Panc1 (cell line): Measurements from ENCODE around the gene UMAD1. TPM values are rescaled to one million over a fixed set of nuclear protein-coding genes. Genes with fewer than 3 reads are reported as not detected.

Experiments
- ATAC-seq: fragments of 200-7000 bp; cut with Tn5 transposase; 2 replicates; pipeline ENCODE4 v1.9.1; 2020; ENCODE audit warnings: mild to moderate bottlenecking, moderate library complexity
- BruUV-seq: library from RNA; stranded (reverse); fragments of 400-500 nt; replicated peaks from 2 replicates; lab custom pipeline; 2021; lab: Mats Ljungman, UMichigan
- CTCF ChIA-PET: fragments of 300-600 bp; sonication (Branson Sonifier 250); formaldehyde crosslinking; loops from one replicate; lab custom pipeline; 2022; ENCODE audit warnings: antibody characterized with exemption; lab: Charles Lee
- POLR2A ChIA-PET: fragments of 300-600 bp; sonication (Branson Sonifier 250); formaldehyde crosslinking; loops from one replicate; lab custom pipeline; 2022; ENCODE audit warnings: antibody characterized with exemption; lab: Charles Lee
- DNase-seq: peaks from one replicate; pipeline ENCODE4 v3.0.0-alpha.2; 2010; ENCODE audit warnings: low read depth, low spot score
- H3K27ac ChIP-seq: 2 replicates; pipeline ENCODE4 v1.5.1; 2011; ENCODE audit warnings: mild to moderate bottlenecking, low read length, inconsistent platforms
- H3K27me3 ChIP-seq: fragments of 200-500 bp; sonication (Bioruptor generic); 2 replicates; pipeline ENCODE4 v1.6.0; 2014; ENCODE audit warnings: low read length, inconsistent platforms; ENCODE audit not compliant: control insufficient read depth, insufficient read depth
- H3K36me3 ChIP-seq: fragments of 200-500 bp; sonication (Bioruptor generic); 2 replicates; pipeline ENCODE4 v1.5.1; 2014; ENCODE audit warnings: inconsistent platforms, mild to moderate bottlenecking, low read length, moderate library complexity; ENCODE audit not compliant: control insufficient read depth, insufficient read depth
- H3K4me1 ChIP-seq: 2 replicates; pipeline ENCODE4 v1.5.1; 2011; ENCODE audit warnings: inconsistent platforms, mild to moderate bottlenecking, low read length, moderate library complexity; ENCODE audit not compliant: control insufficient read depth, insufficient read depth
- H3K4me3 ChIP-seq, 2 experiments: 2 replicates each; pipeline ENCODE4 v1.5.1; 2011 to 2012; ENCODE audit warnings: low read depth in 2 of 2, low read length in 2 of 2, mild to moderate bottlenecking in 2 of 2, inconsistent platforms in 1 of 2, moderate library complexity in 1 of 2
- H3K9me3 ChIP-seq: fragments of 200-500 bp; sonication (Bioruptor generic); 2 replicates; pipeline ENCODE4 v1.5.1; 2014; ENCODE audit warnings: low read depth, mild to moderate bottlenecking, inconsistent platforms, low read length, moderate library complexity; ENCODE audit not compliant: control insufficient read depth, insufficient read depth
- POLR2AphosphoS5 ChIP-seq: IDR thresholded peaks from 2 replicates; pipeline ENCODE4 v1.6.1; 2012; ENCODE audit warnings: mild to moderate bottlenecking, low read depth, low read length, moderate library complexity
- SIN3A ChIP-seq: IDR thresholded peaks from 2 replicates; pipeline ENCODE4 v1.6.1; 2012; ENCODE audit warnings: low read depth, mild to moderate bottlenecking, low read length, moderate library complexity, borderline replicate concordance; ENCODE audit not compliant: insufficient read depth
- TCF7L2 ChIP-seq: IDR thresholded peaks from 2 replicates; pipeline ENCODE4 v1.6.1; 2011; ENCODE audit warnings: mild to moderate bottlenecking, low read depth, low read length, inconsistent platforms
- in situ Hi-C: cut with HindIII; loops from 2 replicates; pipeline ENCODE4 v1.10.0; 2016; ENCODE audit warnings: low sequenced_read_pairs, low pct_unique_long_range_greater_than_20kb
- intact Hi-C: fragments of 100-400 bp; cut with micrococcal nuclease; formaldehyde crosslinking; loops from one replicate; pipeline ENCODE4 v1.10.0; 2022; ENCODE audit not compliant: unreplicated experiment
- total RNA-seq: library from RNA; stranded (reverse); gene quantifications from one replicate; pipeline ENCODE4 v1.2.1, GENCODE V29; 2021; ENCODE audit not compliant: unreplicated experiment
- TF ChIP-seq, protein P1 (sequence below), 2 experiments: IDR thresholded peaks; 2 replicates each; pipeline ENCODE4 v1.6.1; 2011 to 2012; ENCODE audit warnings: low read depth in 2 of 2, control low read depth in 1 of 2, low read length in 1 of 2, mild to moderate bottlenecking in 1 of 2, moderate library complexity in 1 of 2; ENCODE audit not compliant: insufficient read depth in 1 of 2
- TF ChIP-seq, protein P2 (sequence below): fragments of 450-650 bp; IDR thresholded peaks from 2 replicates; pipeline ENCODE4 v1.5.1; 2017; ENCODE audit warnings: mild to moderate bottlenecking

UMAD1 gene
- total RNA-seq, 1 experiment from 2014 or later: 19.9 TPM

GRCh38 chr7:7876419-7876818 lies 235.9 kb downstream of the UMAD1 start:
- in situ Hi-C loops: no loop called here
- H3K27me3 ChIP-seq: no peaks in the 10 kb centered on the region
- ATAC-seq (no peak), DNase-seq (no peak)
- no peaks in the 10 kb centered on the region for H3K4me1 ChIP-seq
- no peak for TF ChIP-seq POLR2AphosphoS5
- TF ChIP-seq SIN3A: no peak
- no peak for TF ChIP-seq TCF7L2
- TF ChIP-seq, protein P1, sequence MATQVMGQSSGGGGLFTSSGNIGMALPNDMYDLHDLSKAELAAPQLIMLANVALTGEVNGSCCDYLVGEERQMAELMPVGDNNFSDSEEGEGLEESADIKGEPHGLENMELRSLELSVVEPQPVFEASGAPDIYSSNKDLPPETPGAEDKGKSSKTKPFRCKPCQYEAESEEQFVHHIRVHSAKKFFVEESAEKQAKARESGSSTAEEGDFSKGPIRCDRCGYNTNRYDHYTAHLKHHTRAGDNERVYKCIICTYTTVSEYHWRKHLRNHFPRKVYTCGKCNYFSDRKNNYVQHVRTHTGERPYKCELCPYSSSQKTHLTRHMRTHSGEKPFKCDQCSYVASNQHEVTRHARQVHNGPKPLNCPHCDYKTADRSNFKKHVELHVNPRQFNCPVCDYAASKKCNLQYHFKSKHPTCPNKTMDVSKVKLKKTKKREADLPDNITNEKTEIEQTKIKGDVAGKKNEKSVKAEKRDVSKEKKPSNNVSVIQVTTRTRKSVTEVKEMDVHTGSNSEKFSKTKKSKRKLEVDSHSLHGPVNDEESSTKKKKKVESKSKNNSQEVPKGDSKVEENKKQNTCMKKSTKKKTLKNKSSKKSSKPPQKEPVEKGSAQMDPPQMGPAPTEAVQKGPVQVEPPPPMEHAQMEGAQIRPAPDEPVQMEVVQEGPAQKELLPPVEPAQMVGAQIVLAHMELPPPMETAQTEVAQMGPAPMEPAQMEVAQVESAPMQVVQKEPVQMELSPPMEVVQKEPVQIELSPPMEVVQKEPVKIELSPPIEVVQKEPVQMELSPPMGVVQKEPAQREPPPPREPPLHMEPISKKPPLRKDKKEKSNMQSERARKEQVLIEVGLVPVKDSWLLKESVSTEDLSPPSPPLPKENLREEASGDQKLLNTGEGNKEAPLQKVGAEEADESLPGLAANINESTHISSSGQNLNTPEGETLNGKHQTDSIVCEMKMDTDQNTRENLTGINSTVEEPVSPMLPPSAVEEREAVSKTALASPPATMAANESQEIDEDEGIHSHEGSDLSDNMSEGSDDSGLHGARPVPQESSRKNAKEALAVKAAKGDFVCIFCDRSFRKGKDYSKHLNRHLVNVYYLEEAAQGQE (IDR thresholded peaks at IDR 0.05; ENCODE audit: insufficient read depth in 1 of 2, low read depth in 2 of 2, low read length in 1 of 2): no peak
- TF ChIP-seq, protein P2, sequence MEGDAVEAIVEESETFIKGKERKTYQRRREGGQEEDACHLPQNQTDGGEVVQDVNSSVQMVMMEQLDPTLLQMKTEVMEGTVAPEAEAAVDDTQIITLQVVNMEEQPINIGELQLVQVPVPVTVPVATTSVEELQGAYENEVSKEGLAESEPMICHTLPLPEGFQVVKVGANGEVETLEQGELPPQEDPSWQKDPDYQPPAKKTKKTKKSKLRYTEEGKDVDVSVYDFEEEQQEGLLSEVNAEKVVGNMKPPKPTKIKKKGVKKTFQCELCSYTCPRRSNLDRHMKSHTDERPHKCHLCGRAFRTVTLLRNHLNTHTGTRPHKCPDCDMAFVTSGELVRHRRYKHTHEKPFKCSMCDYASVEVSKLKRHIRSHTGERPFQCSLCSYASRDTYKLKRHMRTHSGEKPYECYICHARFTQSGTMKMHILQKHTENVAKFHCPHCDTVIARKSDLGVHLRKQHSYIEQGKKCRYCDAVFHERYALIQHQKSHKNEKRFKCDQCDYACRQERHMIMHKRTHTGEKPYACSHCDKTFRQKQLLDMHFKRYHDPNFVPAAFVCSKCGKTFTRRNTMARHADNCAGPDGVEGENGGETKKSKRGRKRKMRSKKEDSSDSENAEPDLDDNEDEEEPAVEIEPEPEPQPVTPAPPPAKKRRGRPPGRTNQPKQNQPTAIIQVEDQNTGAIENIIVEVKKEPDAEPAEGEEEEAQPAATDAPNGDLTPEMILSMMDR: no peak
- no peaks in the 10 kb centered on the region for H3K36me3 ChIP-seq
- no peak overlapping the region for H3K4me3 ChIP-seq
- BruUV-seq: no TSS peak
- H3K9me3 ChIP-seq: no peaks in the 10 kb centered on the region
- no peak overlapping the region for H3K27ac ChIP-seq
- CTCF ChIA-PET: no interaction called here
- intact Hi-C loops: no loop called here
- POLR2A ChIA-PET: no interaction called here

DNA sequence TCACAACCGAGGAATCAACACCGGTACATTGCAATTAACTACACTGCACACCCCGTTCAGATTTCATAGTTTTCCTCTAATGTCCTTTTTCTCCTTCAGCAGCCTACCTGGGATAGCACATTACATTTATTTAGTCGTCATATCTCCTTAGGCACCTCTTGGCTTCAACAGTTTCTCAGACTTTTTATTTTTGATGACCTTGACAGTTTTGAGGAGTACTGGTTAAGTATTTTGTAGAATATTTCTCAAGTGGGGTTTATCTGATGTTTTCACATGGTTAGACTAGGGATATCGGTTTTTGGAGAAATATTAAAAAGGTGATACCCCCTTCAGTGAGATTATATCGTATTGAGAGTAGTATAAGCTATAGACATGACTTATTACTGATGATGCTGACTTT lies 241.0 kb downstream of the UMAD1 start:
- CTCF ChIA-PET: no interaction called here
- POLR2A ChIA-PET: no interaction called here
- ATAC-seq (no peak), DNase-seq (no peak)
- Histone ChIP-seq H3K27me3 (no peaks in the 10 kb centered on the region), H3K4me1 (no peaks in the 10 kb centered on the region), H3K4me3 (no peak overlapping the region), H3K36me3 (no peaks in the 10 kb centered on the region), H3K9me3 (no peaks in the 10 kb centered on the region), H3K27ac (no peak overlapping the region)
- TF ChIP-seq, protein P1 (IDR thresholded peaks at IDR 0.05; ENCODE audit: insufficient read depth in 1 of 2, low read depth in 2 of 2, low read length in 1 of 2): no peak
- TF ChIP-seq SIN3A: no peak
- TF ChIP-seq, protein P2: no peak
- TF ChIP-seq POLR2AphosphoS5: no peak
- no peak for TF ChIP-seq TCF7L2
- in situ Hi-C loops: no loop called here
- intact Hi-C loops: no loop called here
- no TSS peak for BruUV-seq
